MM.1S (cell line): Measurements from ENCODE around the gene RIN1.
A peak's percentile ranks its signal among the peaks of the same experiment; 100 is the strongest.

ENCODE experiments used
- DNase-seq: peaks from one replicate; pipeline ENCODE4 v3.0.0-alpha.2; 2015
- H2AFZ ChIP-seq: fragments of 300-600 bp; sonication (generic); 2 replicates; pipeline ENCODE4 v1.6.0; 2016; ENCODE audit warnings: antibody characterized with exemption, low read length
- H3F3A ChIP-seq: fragments of 300-600 bp; sonication (generic); 2 replicates; pipeline ENCODE4 v1.6.1; 2016; ENCODE audit warnings: mild to moderate bottlenecking, antibody characterized with exemption, low read length, moderate library complexity, mixed read lengths; ENCODE audit not compliant: insufficient read depth
- H3K27ac ChIP-seq: fragments of 300-600 bp; sonication (generic); 2 replicates; pipeline ENCODE4 v1.5.1; 2016; ENCODE audit warnings: mild to moderate bottlenecking, low read length
- H3K27me3 ChIP-seq: fragments of 300-600 bp; sonication (generic); replicated peaks from 2 replicates; pipeline ENCODE4 v1.6.0; 2016; ENCODE audit warnings: low read length; ENCODE audit not compliant: insufficient read depth
- H3K36me3 ChIP-seq: fragments of 300-600 bp; sonication (generic); replicated peaks from 2 replicates; pipeline ENCODE4 v1.6.1; 2016; ENCODE audit warnings: mild to moderate bottlenecking, low read length, mixed read lengths; ENCODE audit not compliant: insufficient read depth
- H3K4me1 ChIP-seq: fragments of 300-600 bp; sonication (generic); 2 replicates; pipeline ENCODE4 v1.6.1; 2016; ENCODE audit warnings: low read length, mixed read lengths
- H3K4me2 ChIP-seq: fragments of 300-600 bp; sonication (generic); 2 replicates; pipeline ENCODE4 v1.6.0; 2016; ENCODE audit warnings: low read depth, low read length
- H3K4me3 ChIP-seq: fragments of 300-600 bp; sonication (generic); 2 replicates; pipeline ENCODE4 v1.5.1; 2016; ENCODE audit warnings: low read length, mixed read lengths
- H3K79me2 ChIP-seq: fragments of 300-600 bp; sonication (generic); 2 replicates; pipeline ENCODE4 v1.6.1; 2016; ENCODE audit warnings: mixed run types, low read length, mixed read lengths
- H3K9ac ChIP-seq: fragments of 300-600 bp; sonication (generic); 2 replicates; pipeline ENCODE4 v1.6.1; 2016; ENCODE audit warnings: low read length, mixed read lengths
- H3K9me2 ChIP-seq: fragments of 300-600 bp; sonication (generic); replicated peaks from 2 replicates; pipeline ENCODE4 v1.6.1; 2016; ENCODE audit warnings: mild to moderate bottlenecking, low read length, mixed read lengths; ENCODE audit not compliant: insufficient read depth
- H3K9me3 ChIP-seq: fragments of 300-600 bp; sonication (generic); replicated peaks from 2 replicates; pipeline ENCODE4 v1.6.1; 2016; ENCODE audit warnings: mild to moderate bottlenecking, low read length, mixed read lengths; ENCODE audit not compliant: insufficient read depth
- H4K20me1 ChIP-seq: fragments of 300-600 bp; sonication (generic); 2 replicates; pipeline ENCODE4 v1.6.1; 2016; ENCODE audit warnings: mild to moderate bottlenecking, low read length, moderate library complexity, mixed read lengths; ENCODE audit not compliant: insufficient read depth
- EZH2 ChIP-seq: fragments of 300-600 bp; sonication (generic); optimal IDR thresholded peaks from 2 replicates; pipeline ENCODE3; 2017; ENCODE audit warnings: low read depth, mild to moderate bottlenecking, antibody characterized with exemption, low read length, mixed read lengths
- EZH2phosphoT487 ChIP-seq: fragments of 300-600 bp; sonication (generic); IDR thresholded peaks from 2 replicates; pipeline ENCODE4 v1.6.1; 2018; ENCODE audit warnings: antibody characterized with exemption, low read length
- TF ChIP-seq, protein P1 (sequence below): fragments of 300-600 bp; sonication (generic); IDR thresholded peaks from 2 replicates; pipeline ENCODE4 v1.5.1; 2016; ENCODE audit warnings: antibody characterized with exemption, low read length, mixed read lengths

RIN1 gene

GRCh38 chr11:66287889-66288670 lies 48.2 kb downstream of the RIN1 start:
- Histone ChIP-seq H3K79me2 (peaks cover 13% of the 10 kb centered on the region), H3K27ac (peak overlapping the region; percentile 42; the same call in 1 of the 2 replicates), H3K9me3 (no peaks in the 10 kb centered on the region), H3K4me1 (peaks cover 15% of the 10 kb centered on the region), H3F3A (peaks cover 7% of the 10 kb centered on the region), H3K9ac (peak overlapping the region; percentile 91), H3K4me2 (peak overlapping the region; percentile 87), H2AFZ (peak overlapping the region; percentile 24), H3K4me3 (peak overlapping the region; percentile 77), H3K36me3 (no peaks in the 10 kb centered on the region), H3K9me2 (no peaks in the 10 kb centered on the region), H3K27me3 (peaks cover 24% of the 10 kb centered on the region), H4K20me1 (no peaks in the 10 kb centered on the region)
- no peak for DNase-seq
- TF ChIP-seq EZH2 (no peak), EZH2phosphoT487 (no peak)
- TF ChIP-seq, protein P1, sequence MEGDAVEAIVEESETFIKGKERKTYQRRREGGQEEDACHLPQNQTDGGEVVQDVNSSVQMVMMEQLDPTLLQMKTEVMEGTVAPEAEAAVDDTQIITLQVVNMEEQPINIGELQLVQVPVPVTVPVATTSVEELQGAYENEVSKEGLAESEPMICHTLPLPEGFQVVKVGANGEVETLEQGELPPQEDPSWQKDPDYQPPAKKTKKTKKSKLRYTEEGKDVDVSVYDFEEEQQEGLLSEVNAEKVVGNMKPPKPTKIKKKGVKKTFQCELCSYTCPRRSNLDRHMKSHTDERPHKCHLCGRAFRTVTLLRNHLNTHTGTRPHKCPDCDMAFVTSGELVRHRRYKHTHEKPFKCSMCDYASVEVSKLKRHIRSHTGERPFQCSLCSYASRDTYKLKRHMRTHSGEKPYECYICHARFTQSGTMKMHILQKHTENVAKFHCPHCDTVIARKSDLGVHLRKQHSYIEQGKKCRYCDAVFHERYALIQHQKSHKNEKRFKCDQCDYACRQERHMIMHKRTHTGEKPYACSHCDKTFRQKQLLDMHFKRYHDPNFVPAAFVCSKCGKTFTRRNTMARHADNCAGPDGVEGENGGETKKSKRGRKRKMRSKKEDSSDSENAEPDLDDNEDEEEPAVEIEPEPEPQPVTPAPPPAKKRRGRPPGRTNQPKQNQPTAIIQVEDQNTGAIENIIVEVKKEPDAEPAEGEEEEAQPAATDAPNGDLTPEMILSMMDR: no peak

DNA sequence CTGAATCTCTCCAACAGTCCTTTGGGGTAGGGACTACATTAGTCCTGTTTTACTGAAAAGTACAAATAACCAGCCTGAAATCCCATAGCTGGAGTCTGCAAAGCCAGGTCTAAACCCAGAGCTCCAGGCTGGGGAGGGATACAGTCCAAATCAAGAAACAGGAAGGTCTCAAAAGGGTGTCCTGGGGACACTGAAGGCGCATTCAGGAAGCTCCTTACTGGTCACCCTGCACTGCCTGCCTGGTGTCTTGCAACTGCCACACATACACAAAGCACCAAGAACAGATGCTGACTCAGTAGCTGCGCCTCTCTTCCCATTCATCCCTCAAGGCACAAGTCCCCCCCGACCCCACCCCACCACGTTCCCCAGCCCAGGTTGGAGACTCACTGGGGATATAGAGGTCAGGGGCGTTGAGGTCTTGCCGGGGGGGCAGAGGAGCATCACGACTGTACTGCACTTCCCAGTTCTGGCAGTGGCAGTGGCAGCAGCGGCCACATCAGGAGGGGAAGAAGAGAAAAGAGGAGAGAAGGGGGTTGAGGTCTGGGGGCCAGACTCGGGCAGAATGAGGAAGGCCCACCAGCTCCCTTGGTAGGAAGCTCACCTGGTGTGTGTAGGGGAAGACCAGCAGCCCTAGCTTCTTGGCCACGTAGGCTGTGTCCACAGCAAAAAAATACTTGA lies 48.9 kb downstream of the RIN1 start:
- peaks cover 13% of the 10 kb centered on the region for H3K79me2 ChIP-seq
- H3K4me1 ChIP-seq: peaks cover 19% of the 10 kb centered on the region
- H3K4me3 ChIP-seq: no peak overlapping the region
- TF ChIP-seq EZH2phosphoT487: no peak
- no peak for TF ChIP-seq EZH2
- TF ChIP-seq, protein P1: no peak
- no peak for DNase-seq
- no peak overlapping the region for H3K9ac ChIP-seq
- no peak overlapping the region for H2AFZ ChIP-seq
- H3K9me2 ChIP-seq: no peaks in the 10 kb centered on the region
- H3K4me2 ChIP-seq: no peak overlapping the region
- H3K27me3 ChIP-seq: peaks cover 17% of the 10 kb centered on the region
- H3K27ac ChIP-seq: no peak overlapping the region
- H4K20me1 ChIP-seq: no peaks in the 10 kb centered on the region
- H3K9me3 ChIP-seq: no peaks in the 10 kb centered on the region
- H3K36me3 ChIP-seq: no peaks in the 10 kb centered on the region
- H3F3A ChIP-seq: peaks cover 7% of the 10 kb centered on the region

GRCh38 chr11:66286699-66287098 lies 49.5 kb downstream of the RIN1 start:
- H3K36me3 ChIP-seq: no peaks in the 10 kb centered on the region
- H3K4me2 ChIP-seq: no peak overlapping the region
- H4K20me1 ChIP-seq: no peaks in the 10 kb centered on the region
- peaks cover 12% of the 10 kb centered on the region for H3K27me3 ChIP-seq
- TF ChIP-seq, protein P1: no peak
- TF ChIP-seq EZH2phosphoT487: no peak
- no peak for TF ChIP-seq EZH2
- H2AFZ ChIP-seq: no peak overlapping the region
- peaks cover 7% of the 10 kb centered on the region for H3F3A ChIP-seq
- no peak overlapping the region for H3K27ac ChIP-seq
- no peak for DNase-seq
- no peaks in the 10 kb centered on the region for H3K9me3 ChIP-seq
- H3K4me1 ChIP-seq: peaks cover 23% of the 10 kb centered on the region
- no peak overlapping the region for H3K4me3 ChIP-seq
- H3K9me2 ChIP-seq: no peaks in the 10 kb centered on the region
- peaks cover 13% of the 10 kb centered on the region for H3K79me2 ChIP-seq
- no peak overlapping the region for H3K9ac ChIP-seq
